H7 (cell line): Measurements from ENCODE around the gene LRIG3. TPM values are rescaled to one million over a fixed set of nuclear protein-coding genes. Genes with fewer than 3 reads are reported as not detected.
A peak's percentile ranks its signal among the peaks of the same experiment; 100 is the strongest.
"Not testable (repeated sequence)": the region's sequence is repeated elsewhere in the genome, so short reads cannot be mapped to it uniquely, and the experiment has no call there.

ENCODE experiments used
- DNase-seq: peaks from one replicate; pipeline ENCODE4 v3.0.0; 2012
- H3K27me3 ChIP-seq: 2 replicates; pipeline ENCODE4 v1.6.0; 2011; ENCODE audit warnings: mild to moderate bottlenecking, low read length; ENCODE audit not compliant: control insufficient read depth, insufficient read depth
- H3K36me3 ChIP-seq: replicated peaks from 2 replicates; pipeline ENCODE4 v1.5.1; 2011; ENCODE audit warnings: low read length; ENCODE audit not compliant: control insufficient read depth, insufficient read depth
- H3K4me3 ChIP-seq: 2 replicates; pipeline ENCODE4 v1.5.1; 2011; ENCODE audit warnings: low read depth, mild to moderate bottlenecking, control low read depth, low read length, moderate library complexity; ENCODE audit not compliant: insufficient read depth
- total RNA-seq: library from RNA; depleted of rRNA; stranded (reverse); fragments of >200 nt; shearing (Covaris generic); gene quantifications from 2 replicates; pipeline ENCODE4 v1.2.3, GENCODE V29; 2014

The LRIG3 gene
- total RNA-seq, 1 experiment from 2014 or later = 51.7 TPM

- no peak for DNase-seq
- peak overlapping the region; percentile 70 for H3K4me3 ChIP-seq
- H3K27me3 ChIP-seq = peaks cover 10% of the 10 kb centered on the region
- no peaks in the 10 kb centered on the region for H3K36me3 ChIP-seq
Measured at GRCh38 chr12:58920961-58921861, 907 bp upstream of the LRIG3 start.

DNA sequence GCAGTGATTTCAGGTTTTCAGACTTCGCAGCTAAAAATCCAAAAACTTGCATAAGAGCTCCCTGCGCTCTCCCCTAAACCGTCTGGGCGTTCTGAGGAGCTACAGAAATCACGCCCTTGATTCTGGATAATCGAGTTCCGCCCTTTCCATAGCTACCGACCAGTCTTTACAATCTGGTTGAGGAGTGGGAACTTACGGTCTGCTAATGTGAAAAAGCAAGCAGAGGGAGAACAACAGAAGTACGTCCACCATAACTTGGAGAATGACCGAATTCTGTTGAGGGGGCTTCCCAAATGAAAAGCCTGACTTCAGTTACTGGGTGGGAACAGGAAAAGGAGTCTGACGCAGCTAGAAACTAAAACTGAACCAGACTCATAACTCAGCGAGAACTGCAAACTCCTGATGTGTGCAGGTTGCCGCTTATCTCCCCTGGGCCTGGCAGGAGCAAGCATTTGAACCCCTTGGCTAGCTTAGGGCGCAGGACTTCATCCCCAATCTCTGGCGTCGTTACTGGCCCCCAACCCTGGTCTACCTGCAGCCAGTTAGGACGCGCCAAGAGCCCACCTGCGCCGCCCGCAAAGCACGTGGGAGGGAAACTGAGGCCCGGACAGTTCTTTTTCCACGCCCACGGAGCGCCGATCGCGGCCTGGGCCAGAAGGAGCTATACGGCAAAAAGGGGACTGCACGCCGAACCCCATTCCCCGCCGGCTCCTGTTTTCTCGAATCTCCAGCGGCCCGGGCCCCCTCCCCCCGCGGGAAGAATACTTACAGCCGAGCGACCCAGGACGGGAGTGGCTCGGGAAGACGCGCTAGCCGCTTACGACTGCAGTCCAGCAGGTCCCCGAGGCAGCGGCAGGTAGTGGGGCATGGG, 838 bp downstream of the LRIG3 start:
- Histone ChIP-seq H3K4me3 (peak overlapping the region; percentile 70), H3K27me3 (peaks cover 10% of the 10 kb centered on the region), H3K36me3 (no peaks in the 10 kb centered on the region)
- peak; percentile 36 for DNase-seq

GRCh38 chr12:58918469-58918844, 1.8 kb downstream of the LRIG3 start:
- no peak for DNase-seq
- Histone ChIP-seq H3K27me3 (peaks cover 10% of the 10 kb centered on the region), H3K36me3 (no peaks in the 10 kb centered on the region)

GRCh38 chr12:58917699-58918468, 2.4 kb downstream of the LRIG3 start:
- DNase-seq = no peak
- Histone ChIP-seq H3K27me3 (peaks cover 10% of the 10 kb centered on the region), H3K36me3 (no peaks in the 10 kb centered on the region), H3K4me3 (peak overlapping the region; percentile 70; the same call in 1 of the 2 replicates)

More at GRCh38 chr12:58918469-58918844, 1.8 kb downstream of the LRIG3 start:
- peak overlapping the region; percentile 70; the same call in 1 of the 2 replicates for H3K4me3 ChIP-seq

GRCh38 chr12:58916921-58917511, 3.3 kb downstream of the LRIG3 start:
- no peaks in the 10 kb centered on the region for H3K36me3 ChIP-seq
- H3K27me3 ChIP-seq = peaks cover 10% of the 10 kb centered on the region
- peak overlapping the region; percentile 35; the same call in 1 of the 2 replicates for H3K4me3 ChIP-seq
- DNase-seq = no peak

GRCh38 chr12:58916161-58916621, 4.1 kb downstream of the LRIG3 start:
- no peak for DNase-seq
- Histone ChIP-seq H3K36me3 (no peaks in the 10 kb centered on the region), H3K4me3 (no peak overlapping the region; the same call in 1 of the 2 replicates), H3K27me3 (peaks cover 10% of the 10 kb centered on the region)

GRCh38 chr12:58915634-58916033, 4.7 kb downstream of the LRIG3 start:
- Histone ChIP-seq H3K27me3 (peaks cover 10% of the 10 kb centered on the region), H3K36me3 (no peaks in the 10 kb centered on the region), H3K4me3 (peak overlapping the region; percentile 12; the same call in 1 of the 2 replicates)
- DNase-seq = peak; percentile 13

GRCh38 chr12:58915037-58915436, 5.3 kb downstream of the LRIG3 start:
- peaks cover 10% of the 10 kb centered on the region for H3K27me3 ChIP-seq
- DNase-seq = no peak
- no peak overlapping the region; the same call in 1 of the 2 replicates for H3K4me3 ChIP-seq
- H3K36me3 ChIP-seq = no peaks in the 10 kb centered on the region

GRCh38 chr12:58914457-58914856, 5.8 kb downstream of the LRIG3 start:
- no peaks in the 10 kb centered on the region for H3K36me3 ChIP-seq

DNA sequence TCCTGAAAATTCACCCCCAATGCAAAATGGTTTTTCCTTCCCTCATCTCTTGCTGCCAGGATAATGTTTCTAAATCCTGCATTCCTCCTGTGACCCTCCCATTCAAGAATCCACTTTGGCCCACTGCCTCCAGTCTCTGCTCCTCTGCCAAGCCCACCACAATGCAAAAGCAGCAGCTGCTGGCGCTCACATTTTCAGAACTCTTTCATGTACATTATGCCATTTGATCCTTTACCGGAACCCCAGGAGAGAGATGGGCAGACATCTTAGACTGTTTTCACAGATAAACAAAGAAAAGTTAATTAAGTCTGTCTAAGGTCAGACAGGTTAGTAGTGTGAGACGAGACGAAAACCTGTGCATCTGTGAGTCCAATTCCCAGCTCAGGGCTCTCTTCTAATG, 12.9 kb downstream of the LRIG3 start:
- no peaks in the 10 kb centered on the region for H3K36me3 ChIP-seq
- DNase-seq = no peak
- no peaks in the 10 kb centered on the region for H3K27me3 ChIP-seq
- H3K4me3 ChIP-seq = no peak overlapping the region

More at GRCh38 chr12:58914457-58914856, 5.8 kb downstream of the LRIG3 start:
- H3K27me3 ChIP-seq = peaks cover 6% of the 10 kb centered on the region
- no peak overlapping the region; the same call in 1 of the 2 replicates for H3K4me3 ChIP-seq
- no peak for DNase-seq

DNA sequence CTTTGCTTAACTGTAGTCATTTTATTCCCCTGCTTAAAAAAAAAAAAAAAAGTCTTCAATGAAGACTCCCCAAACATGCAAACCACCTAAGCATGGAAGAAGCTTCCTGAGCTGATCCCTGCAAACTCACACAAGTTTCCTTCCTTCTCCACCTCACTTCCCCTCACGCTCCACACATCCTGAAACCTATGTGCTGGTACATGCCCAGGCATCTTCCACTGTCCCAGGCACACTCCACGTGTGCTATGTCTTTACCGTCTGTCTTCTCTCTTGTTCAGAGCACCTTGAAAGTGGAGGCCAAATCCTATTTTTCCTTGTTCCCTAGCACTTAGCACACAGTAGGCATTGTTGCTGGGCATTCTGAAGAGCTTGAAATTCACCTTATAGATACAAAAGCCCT, 13.4 kb downstream of the LRIG3 start:
- no peak for DNase-seq
- no peaks in the 10 kb centered on the region for H3K36me3 ChIP-seq
- no peak overlapping the region for H3K4me3 ChIP-seq
- no peaks in the 10 kb centered on the region for H3K27me3 ChIP-seq

DNA sequence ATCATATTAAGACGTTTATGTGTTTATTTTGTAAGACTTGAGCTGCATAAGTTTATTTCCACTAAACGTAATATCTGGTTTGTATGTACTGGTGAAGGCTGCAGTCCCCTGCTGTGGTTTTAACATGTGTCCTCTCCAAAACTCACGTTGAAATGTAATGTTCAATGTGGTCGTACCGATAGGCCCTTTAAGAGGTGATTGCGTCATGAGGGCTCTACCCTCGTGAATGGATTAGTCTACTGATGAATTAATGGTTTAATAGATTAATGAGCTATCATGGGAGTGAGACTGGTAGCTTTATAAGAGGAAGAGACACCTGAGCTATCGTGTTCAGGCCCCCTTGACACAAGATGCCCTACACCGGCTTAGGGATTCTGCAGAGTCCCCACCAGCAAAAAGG, 14.9 kb downstream of the LRIG3 start:
- Histone ChIP-seq H3K27me3 (no peaks in the 10 kb centered on the region), H3K36me3 (no peaks in the 10 kb centered on the region), H3K4me3 (no peak overlapping the region)
- no peak for DNase-seq

DNA sequence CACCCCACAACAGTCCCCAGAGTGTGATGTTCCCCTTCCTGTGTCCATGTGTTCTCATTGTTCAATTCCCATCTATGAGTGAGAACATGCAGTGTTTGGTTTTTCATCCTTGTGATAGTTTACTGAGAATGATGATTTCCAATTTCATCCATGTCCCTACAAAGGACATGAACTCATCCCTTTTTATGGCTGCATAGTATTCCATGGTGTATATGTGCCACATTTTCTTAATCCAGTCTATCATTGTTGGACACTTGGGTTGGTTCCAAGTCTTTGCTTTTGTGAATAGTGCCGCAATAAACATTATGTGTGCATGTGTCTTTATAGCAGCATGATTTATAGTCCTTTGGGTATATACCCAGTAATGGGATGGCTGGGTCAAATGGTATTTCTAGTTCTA, 17.6 kb downstream of the LRIG3 start:
- H3K36me3 ChIP-seq, DNase-seq, H3K4me3 ChIP-seq, H3K27me3 ChIP-seq: not testable (repeated sequence)

- H3K27me3 ChIP-seq = no peaks in the 10 kb centered on the region
- H3K4me3 ChIP-seq = no peak overlapping the region
- no peak for DNase-seq
- no peaks in the 10 kb centered on the region for H3K36me3 ChIP-seq
Measured at GRCh38 chr12:58901664-58902063, 18.6 kb downstream of the LRIG3 start.
